ENCODE measurements around the gene SMAD3. TPM values are rescaled to one million over a fixed set of nuclear protein-coding genes. Genes with fewer than 3 reads are reported as not detected.

Gene SMAD3
- total and polyA plus RNA-seq, 2 of the 8 experiments (the other 6 are each of a cell fraction or from before 2014, with no cell fraction given) = 10.1 to 12.4 TPM

- Histone ChIP-seq H2BK120ac (replicated peaks; ENCODE audit: low read depth, low read length) (no peak overlapping the region), H3K23ac (ENCODE audit: insufficient read length) (no peak overlapping the region), H2BK5ac (ENCODE audit: low read depth, low read length) (no peak overlapping the region), H3K27ac (ENCODE audit: low read depth, low read length) (no peak overlapping the region), H4K5ac (ENCODE audit: insufficient read length, low read depth, low read length) (no peak overlapping the region), H4K8ac (ENCODE audit: extremely low read depth, insufficient read depth, low read length) (no peak overlapping the region), H2BK12ac (ENCODE audit: low read depth, low read length) (no peak overlapping the region), H3K9ac (replicated peaks in 1 of 4; ENCODE audit: extremely low read depth in 1 of 4, low read depth in 3 of 4, low read length in 3 of 4) (no peak overlapping the region), H3K79me2 (ENCODE audit: control insufficient read depth in 1 of 2, insufficient read depth in 2 of 2, low read length in 2 of 2) (0 out of 4 replicates have a peak, but pooled peaks cover 0 to 7% of the 10 kb centered on the region in 2 experiments), H2AK5ac (ENCODE audit: low read depth, low read length) (no peak overlapping the region), H4K20me1 (replicated peaks in 1 of 2; ENCODE audit: control insufficient read depth in 1 of 2, insufficient read depth in 2 of 2, low read length in 2 of 2) (peaks cover 0 to under 1% of the 10 kb centered on the region in 2 experiments), H3K36me3 (ENCODE audit: control insufficient read depth in 2 of 4, insufficient read depth in 4 of 4, low read length in 3 of 4) (no peaks in the 10 kb centered on the region), H3K27me3 (replicated peaks in 1 of 4; ENCODE audit: control insufficient read depth in 3 of 4, extremely low read depth in 1 of 4, insufficient read depth in 3 of 4, low read length in 3 of 4) (no peaks in the 10 kb centered on the region), H3K4ac (replicated peaks; ENCODE audit: insufficient read length, low read depth, low read length) (no peak overlapping the region), H3K4me3 (ENCODE audit: extremely low read depth in 1 of 4, insufficient read depth in 2 of 4, low read depth in 3 of 4, low read length in 4 of 4) (no peak overlapping the region), H2AFZ (ENCODE audit: low read length) (no peak overlapping the region), H3K4me2 (ENCODE audit: insufficient read depth in 1 of 2, low read depth in 2 of 2, low read length in 2 of 2) (no peak overlapping the region), H3K14ac (ENCODE audit: insufficient read length) (no peak overlapping the region), H2BK20ac (ENCODE audit: low read length) (no peak overlapping the region), H3K18ac (ENCODE audit: extremely low read depth, low read length) (no peak overlapping the region), H3K9me3 (ENCODE audit: insufficient read depth in 2 of 2, low read depth in 1 of 2, low read length in 1 of 2) (peaks cover 0 to 9% of the 10 kb centered on the region in 2 experiments; a peak in 3 of 4 replicates), H3K56ac (replicated peaks; ENCODE audit: insufficient read length, low read depth, low read length) (no peak overlapping the region), H3K23me2 (ENCODE audit: low read depth, low read length) (no peaks in the 10 kb centered on the region), H4K91ac (replicated peaks; ENCODE audit: insufficient read length, low read length) (no peak overlapping the region), H2BK15ac (ENCODE audit: low read length) (no peak overlapping the region), H3K4me1 (replicated peaks in 1 of 4; ENCODE audit: control insufficient read depth in 3 of 4, insufficient read depth in 4 of 4, low read length in 3 of 4) (peaks cover 0 to 6% (median 2%) of the 10 kb centered on the region in 4 experiments; a peak in 3 of 7 replicates), H3K79me1 (ENCODE audit: low read depth, low read length) (peaks cover 3% of the 10 kb centered on the region; the same call in 1 of the 2 replicates)
- WGBS, 2 experiments (ENCODE audit: extremely low coverage in 1 of 2, insufficient coverage in 1 of 2, insufficient read length in 1 of 2, insufficient replicate concordance in 2 of 2, low coverage in 1 of 2, low lambda C conversion rate in 2 of 2, missing lambda C conversion rate in 1 of 2) = 93% methylated on average over 2 of the region's 2 CpGs; no CpG with 5 or more reads in 1 of the 2 experiments
- ChIA-PET CTCF (ENCODE audit: partially characterized antibody) (interaction anchor here (0.7 to 1.3 kb wide), 2 partner anchors 9 to 17 kb away, joined by 4 read pairs; no protein-coding TSS in a partner anchor), POLR2A (ENCODE audit: partially characterized antibody) (interaction anchor here (1.1 kb wide), 1 partner anchor 23 kb away, joined by 3 read pairs; no protein-coding TSS in a partner anchor)
- DNase-seq (ENCODE audit: low read depth in 1 of 2, low spot score in 2 of 2) = no peak
- FAIRE-seq = no peak
- TF ChIP-seq SIN3A (conservative IDR thresholded peaks at IDR 0.05 in 1 of 2, IDR thresholded peaks at IDR 0.05 in 1 of 2; ENCODE audit: low read depth in 1 of 2, low read length in 2 of 2) = no peak
- peak; percentile 24; the same call in 1 of the 2 replicates for TF ChIP-seq KDM1A (IDR thresholded peaks at IDR 0.05; ENCODE audit: borderline replicate concordance, low read length)
Measured at GRCh38 chr15:67110958-67111864, 45.8 kb downstream of the SMAD3 start.

Measured in H1 (cell line).